HG02970 (cell line): Measurements from ENCODE around the gene SVIL.
"Not testable (repeated sequence)": the region's sequence is repeated elsewhere in the genome, so short reads cannot be mapped to it uniquely, and the experiment has no call there.

Experiments used
- ATAC-seq: cut with Tn5 transposase; IDR thresholded peaks from one replicate; pipeline ENCODE4 v1.9.1; 2021; ENCODE audit warnings: mild to moderate bottlenecking, moderate library complexity, moderate number of reproducible peaks; ENCODE audit not compliant: unreplicated experiment, low FRiP score

The SVIL gene

DNA sequence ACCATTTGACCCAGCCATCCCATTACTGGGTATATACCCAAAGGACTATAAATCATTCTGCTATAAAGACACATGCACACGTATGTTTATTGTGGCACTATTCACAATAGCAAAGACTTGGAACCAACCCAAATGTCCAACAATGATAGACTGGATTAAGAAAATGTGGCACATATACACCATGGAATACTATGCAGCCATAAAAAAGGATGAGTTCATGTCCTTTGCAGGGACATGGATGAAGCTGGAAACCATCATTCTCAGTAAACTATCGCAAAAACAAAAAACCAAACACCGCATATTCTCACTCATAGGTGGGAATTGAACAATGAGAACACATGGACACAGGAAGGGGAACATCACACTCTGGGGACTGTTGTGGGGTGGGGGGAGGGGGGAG lies 85.3 kb downstream of the SVIL start:
- not testable (repeated sequence) for ATAC-seq

DNA sequence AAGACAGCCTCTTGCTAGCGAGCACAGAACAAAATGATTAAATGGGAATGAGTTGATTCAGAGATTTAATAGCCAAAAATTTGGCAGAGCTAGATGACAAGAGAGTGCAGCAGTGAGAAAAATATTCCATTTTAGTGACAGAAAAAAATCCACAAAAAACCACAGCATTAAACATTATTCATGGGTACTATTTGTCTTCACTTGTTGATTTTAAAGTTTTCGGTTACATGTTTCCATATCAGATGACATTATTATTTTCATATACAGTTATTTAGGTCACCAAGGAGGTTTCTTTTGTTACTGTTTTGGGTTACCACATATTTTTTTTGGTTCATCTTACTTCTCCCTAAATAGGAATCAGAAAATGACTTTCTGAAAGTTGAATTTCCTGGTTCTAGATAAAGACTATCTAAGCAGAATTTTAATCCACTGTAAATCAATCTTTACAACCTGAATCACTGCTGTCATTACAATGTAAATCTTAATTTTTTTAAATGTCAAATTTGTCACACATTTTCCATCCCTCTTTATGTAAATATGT lies 87.9 kb downstream of the SVIL start:
- no peak for ATAC-seq

DNA sequence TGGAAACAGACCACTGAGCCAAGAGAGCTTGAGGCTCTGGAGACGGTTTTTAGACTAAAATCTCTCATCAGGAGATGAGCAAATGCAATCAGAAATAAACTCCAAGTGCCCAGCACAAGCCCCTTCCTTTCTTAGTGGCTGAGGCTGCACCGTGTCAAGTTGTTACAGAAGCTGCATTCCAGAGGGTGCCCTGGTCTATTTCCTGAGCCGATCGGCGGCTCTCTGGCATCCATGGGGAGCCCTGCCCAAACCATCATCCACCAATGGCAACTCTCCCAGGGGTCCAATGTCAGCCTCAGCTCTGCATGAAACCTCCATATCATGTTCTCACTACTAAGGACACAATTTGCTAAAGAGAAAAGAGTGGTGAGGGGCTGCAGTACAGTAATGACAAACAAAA lies 89.6 kb downstream of the SVIL start:
- no peak for ATAC-seq

- no peak for ATAC-seq
These were observed 91.1 kb downstream of the SVIL start for GRCh38 chr10:29543715-29544114.

- ATAC-seq: no peak
These were observed 92.0 kb downstream of the SVIL start for GRCh38 chr10:29542723-29543122.

GRCh38 chr10:29541422-29542210 lies 93.2 kb downstream of the SVIL start:
- ATAC-seq: no peak

DNA sequence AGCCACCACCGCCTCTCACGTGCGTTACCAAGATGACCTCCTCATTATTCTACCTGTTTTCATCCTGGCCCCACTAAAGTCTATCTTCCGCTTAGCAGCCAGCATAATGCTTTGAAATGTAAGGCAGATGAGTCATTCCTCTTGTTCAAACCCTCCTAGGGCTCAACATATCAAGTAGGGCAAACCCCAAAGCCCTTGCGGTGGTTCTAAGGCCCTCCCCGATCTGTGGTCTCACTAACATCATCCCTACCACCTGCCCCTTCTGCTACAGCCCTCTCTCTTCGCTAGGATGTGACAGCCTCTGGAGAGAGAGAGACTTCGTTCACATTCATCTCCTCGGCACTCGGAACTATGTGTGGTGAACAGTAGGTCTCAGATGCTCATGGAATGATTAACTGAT lies 94.8 kb downstream of the SVIL start:
- no peak for ATAC-seq

- ATAC-seq: no peak
These were observed 95.4 kb downstream of the SVIL start for GRCh38 chr10:29539412-29539811.

GRCh38 chr10:29537799-29538198 lies 97.0 kb downstream of the SVIL start:
- no peak for ATAC-seq

DNA sequence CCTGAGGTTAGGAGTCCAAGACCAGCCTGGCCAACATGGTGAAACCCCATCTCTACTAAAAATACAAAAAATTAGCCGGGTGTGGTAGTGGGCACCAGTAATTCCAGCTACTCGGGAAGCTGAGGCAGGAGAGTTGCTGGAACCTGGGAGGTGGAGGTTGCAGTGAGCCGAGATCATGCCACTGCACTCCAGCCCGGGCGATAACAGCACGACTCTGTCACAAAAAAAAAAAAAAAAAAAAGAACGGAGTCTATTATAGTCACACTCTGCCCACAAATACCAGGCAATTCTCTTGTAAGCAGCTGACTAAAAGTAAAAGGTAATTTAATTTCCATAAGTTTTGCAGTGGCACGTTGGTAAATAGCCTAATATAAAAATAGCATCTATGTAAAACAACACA lies 98.1 kb downstream of the SVIL start:
- ATAC-seq: not testable (repeated sequence)

GRCh38 chr10:29535778-29536453 lies 98.9 kb downstream of the SVIL start:
- no peak for ATAC-seq

- no peak for ATAC-seq
These were observed 99.6 kb downstream of the SVIL start for GRCh38 chr10:29535012-29535777.

DNA sequence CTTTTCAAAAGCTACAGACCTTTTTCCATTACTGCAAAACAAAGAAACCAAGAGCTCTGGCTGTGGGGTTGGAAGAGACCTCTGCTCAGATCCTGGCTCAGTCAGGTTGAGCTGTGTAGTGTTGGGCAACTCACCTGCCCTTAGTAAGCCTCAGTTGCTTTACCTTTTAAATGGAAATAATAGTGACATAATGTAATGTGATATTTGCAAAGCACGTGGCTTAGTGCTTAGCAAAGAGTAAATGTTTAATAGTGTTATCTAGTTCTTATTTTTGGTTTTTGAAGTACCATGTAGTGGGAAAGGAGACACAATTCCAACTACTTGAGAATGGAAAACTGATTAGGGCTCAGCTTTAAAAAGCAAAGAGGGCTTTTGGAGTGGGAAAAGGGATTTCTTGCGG lies 100.2 kb downstream of the SVIL start:
- no peak for ATAC-seq

DNA sequence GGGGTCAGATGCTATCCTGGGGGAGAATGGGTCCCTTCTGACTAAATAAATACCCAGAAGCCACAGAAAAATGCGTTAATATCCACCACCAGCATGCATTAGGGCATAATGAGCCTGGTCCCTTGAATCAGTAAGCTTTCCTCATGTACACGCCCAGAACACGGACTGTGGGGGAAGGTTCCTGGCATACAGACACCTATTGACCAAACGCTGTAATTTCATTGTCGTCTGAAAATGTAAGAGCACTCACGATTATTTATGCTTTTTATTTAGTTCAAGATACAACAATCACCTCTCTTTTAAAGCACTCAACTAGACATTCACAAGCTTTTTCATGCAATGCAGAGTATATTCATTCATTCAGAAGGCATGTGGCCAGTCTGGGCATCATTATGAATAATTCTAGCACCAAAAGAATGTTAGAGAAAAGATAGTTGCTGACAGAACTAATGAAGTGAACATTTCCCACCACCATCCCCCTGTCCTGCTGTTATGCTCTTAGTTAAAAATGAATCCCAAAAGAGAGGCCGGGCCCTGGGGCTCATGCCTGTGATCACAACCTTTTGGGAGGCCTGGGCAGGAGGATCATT lies 101.0 kb downstream of the SVIL start:
- no peak for ATAC-seq

GRCh38 chr10:29533046-29533445 lies 101.7 kb downstream of the SVIL start:
- no peak for ATAC-seq

- ATAC-seq: no peak
These were observed 102.4 kb downstream of the SVIL start for GRCh38 chr10:29532256-29532878.

- ATAC-seq: no peak
These were observed 104.4 kb downstream of the SVIL start for GRCh38 chr10:29530112-29530976.

- ATAC-seq: no peak
These were observed 105.6 kb downstream of the SVIL start for GRCh38 chr10:29529146-29529545.

DNA sequence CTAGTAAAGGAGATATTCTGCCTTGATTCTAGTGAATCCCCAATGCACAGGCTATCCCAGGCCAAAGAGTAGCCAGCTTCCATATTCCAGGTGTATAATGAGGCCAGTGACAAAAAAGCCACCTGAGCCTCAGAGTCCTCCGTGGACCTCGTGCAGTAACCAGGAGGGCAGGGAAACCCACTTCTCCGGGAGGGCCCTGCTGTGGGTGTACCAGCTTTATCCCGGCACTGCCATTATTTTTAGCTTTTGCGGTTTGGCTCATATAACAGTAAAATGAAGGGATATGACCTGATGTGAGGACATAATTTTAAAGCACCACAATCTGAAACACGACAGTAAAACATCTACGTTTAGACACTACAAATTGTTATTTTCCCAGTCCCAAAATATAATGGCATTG lies 109.0 kb downstream of the SVIL start:
- ATAC-seq: no peak
